HepG2 (cell line): Measurements from ENCODE around the gene AP5Z1. TPM values are rescaled to one million over a fixed set of nuclear protein-coding genes. Genes with fewer than 3 reads are reported as not detected.

Experiments used
- ATF1 ChIP-seq: IDR thresholded peaks from 2 replicates; pipeline ENCODE4 v1.6.1; 2016; ENCODE audit warnings: mild to moderate bottlenecking, control low read depth
- CCAR2 ChIP-seq: fragments of 200-400 bp; formaldehyde crosslinking; optimal IDR thresholded peaks from 2 replicates; pipeline ENCODE3; 2018; ENCODE audit warnings: low read depth, mild to moderate bottlenecking, low read length, moderate library complexity
- CSRNP1 ChIP-seq: sonication (generic); formaldehyde crosslinking; IDR thresholded peaks from 2 replicates; pipeline ENCODE4 v1.8.1; 2023; ENCODE audit warnings: mild to moderate bottlenecking, missing genetic modification reagents
- DPF2 ChIP-seq: sonication (generic); formaldehyde crosslinking; IDR thresholded peaks from 2 replicates; pipeline ENCODE4 v1.4.0; 2020; ENCODE audit warnings: mild to moderate bottlenecking, low read depth, missing genetic modification reagents, borderline replicate concordance
- HHEX ChIP-seq: IDR thresholded peaks from 2 replicates; pipeline ENCODE4 v1.6.1; 2016; ENCODE audit warnings: control low read depth
- PHF8 ChIP-seq: sonication (generic); formaldehyde crosslinking; IDR thresholded peaks from 2 replicates; pipeline ENCODE4 v1.5.0; 2020; ENCODE audit warnings: missing genetic modification reagents
- PTBP1 ChIP-seq: fragments of 200-400 bp; formaldehyde crosslinking; IDR thresholded peaks from 2 replicates; pipeline ENCODE4 v1.6.1; 2018; ENCODE audit warnings: low read length, low read depth; ENCODE audit not compliant: poor library complexity, severe bottlenecking
- REPIN1 ChIP-seq: sonication (generic); formaldehyde crosslinking; IDR thresholded peaks from 2 replicates; pipeline ENCODE4 v1.8.0; 2022; ENCODE audit warnings: missing genetic modification reagents, low read depth, mild to moderate bottlenecking, borderline replicate concordance
- RXRA ChIP-seq: sonication (generic); formaldehyde crosslinking; IDR thresholded peaks from 2 replicates; pipeline ENCODE4 v1.5.1; 2020; ENCODE audit warnings: missing genetic modification reagents
- SRSF9 ChIP-seq: fragments of 200-400 bp; formaldehyde crosslinking; IDR thresholded peaks from 2 replicates; pipeline ENCODE4 v1.6.1; 2018; ENCODE audit warnings: borderline replicate concordance, mild to moderate bottlenecking, low read depth, low read length; ENCODE audit not compliant: insufficient read depth, poor library complexity, severe bottlenecking
- ZNF138 ChIP-seq: sonication (generic); formaldehyde crosslinking; IDR thresholded peaks from 2 replicates; pipeline ENCODE4 v1.5.0; 2020; ENCODE audit warnings: mild to moderate bottlenecking, low read depth, missing genetic modification reagents
- ZNF235 ChIP-seq: sonication (generic); formaldehyde crosslinking; IDR thresholded peaks from 2 replicates; pipeline ENCODE4 v1.8.1; 2023; ENCODE audit warnings: mild to moderate bottlenecking, missing genetic modification reagents, borderline replicate concordance
- ZNF30 ChIP-seq: sonication (generic); formaldehyde crosslinking; IDR thresholded peaks from 2 replicates; pipeline ENCODE4 v1.5.0; 2020; ENCODE audit warnings: mild to moderate bottlenecking, missing genetic modification reagents
- ZNF451 ChIP-seq: sonication (generic); formaldehyde crosslinking; IDR thresholded peaks from 2 replicates; pipeline ENCODE4 v1.5.0; 2020; ENCODE audit warnings: mild to moderate bottlenecking, missing genetic modification reagents
- ZNF639 ChIP-seq: conservative IDR thresholded peaks from 2 replicates; pipeline ENCODE4 v1.6.1; 2018; ENCODE audit warnings: missing genetic modification reagents
- ZNF773 ChIP-seq: sonication (generic); formaldehyde crosslinking; IDR thresholded peaks from 2 replicates; pipeline ENCODE4 v1.4.0; 2020; ENCODE audit warnings: missing genetic modification reagents, borderline replicate concordance
- ZNF775 ChIP-seq: sonication (generic); formaldehyde crosslinking; IDR thresholded peaks from 2 replicates; pipeline ENCODE4 v1.4.0; 2020; ENCODE audit warnings: missing genetic modification reagents, mild to moderate bottlenecking, moderate library complexity, borderline replicate concordance
- polyA plus RNA-seq, 8 experiments: library from polyadenylated mRNA; depleted of rRNA in 3 of 8; stranded (reverse) in 7 of 8; unstranded in 1 of 8; fragments of >200 nt; fragmentation: Illumina TruSeq in 4 of 8; extraction: Trizol in 4 of 8; gene quantifications; 2 replicates each; pipeline versions ENCODE4 v1.2.1 to v1.2.3, GENCODE V29; 2011 to 2016; ENCODE audit warnings: low read depth in 4 of 8, missing spikeins in 1 of 8, mixed read lengths in 1 of 8; ENCODE audit not compliant: insufficient read depth in 1 of 8
- total RNA-seq, 5 experiments: library from RNA; depleted of rRNA; stranded (reverse); fragments of >200 nt; fragmentation: Illumina TruSeq; extraction: Trizol; gene quantifications; 2 replicates each; pipeline ENCODE4 v1.2.3, GENCODE V29; 2016; ENCODE audit warnings: low read depth in 1 of 5
- TF ChIP-seq, protein P1 (sequence below): sonication (generic); formaldehyde crosslinking; IDR thresholded peaks from 2 replicates; pipeline ENCODE4 v1.4.0; 2020; ENCODE audit warnings: mild to moderate bottlenecking, missing genetic modification reagents
- TF ChIP-seq, protein P2 (sequence below): sonication (generic); formaldehyde crosslinking; IDR thresholded peaks from 2 replicates; pipeline ENCODE4 v1.4.0; 2020; ENCODE audit warnings: missing genetic modification reagents

The AP5Z1 gene
- total and polyA plus RNA-seq, 2 of the 13 experiments (the other 11 are each of a cell fraction or from before 2014, with no cell fraction given): 9.3 to 15.1 TPM

DNA sequence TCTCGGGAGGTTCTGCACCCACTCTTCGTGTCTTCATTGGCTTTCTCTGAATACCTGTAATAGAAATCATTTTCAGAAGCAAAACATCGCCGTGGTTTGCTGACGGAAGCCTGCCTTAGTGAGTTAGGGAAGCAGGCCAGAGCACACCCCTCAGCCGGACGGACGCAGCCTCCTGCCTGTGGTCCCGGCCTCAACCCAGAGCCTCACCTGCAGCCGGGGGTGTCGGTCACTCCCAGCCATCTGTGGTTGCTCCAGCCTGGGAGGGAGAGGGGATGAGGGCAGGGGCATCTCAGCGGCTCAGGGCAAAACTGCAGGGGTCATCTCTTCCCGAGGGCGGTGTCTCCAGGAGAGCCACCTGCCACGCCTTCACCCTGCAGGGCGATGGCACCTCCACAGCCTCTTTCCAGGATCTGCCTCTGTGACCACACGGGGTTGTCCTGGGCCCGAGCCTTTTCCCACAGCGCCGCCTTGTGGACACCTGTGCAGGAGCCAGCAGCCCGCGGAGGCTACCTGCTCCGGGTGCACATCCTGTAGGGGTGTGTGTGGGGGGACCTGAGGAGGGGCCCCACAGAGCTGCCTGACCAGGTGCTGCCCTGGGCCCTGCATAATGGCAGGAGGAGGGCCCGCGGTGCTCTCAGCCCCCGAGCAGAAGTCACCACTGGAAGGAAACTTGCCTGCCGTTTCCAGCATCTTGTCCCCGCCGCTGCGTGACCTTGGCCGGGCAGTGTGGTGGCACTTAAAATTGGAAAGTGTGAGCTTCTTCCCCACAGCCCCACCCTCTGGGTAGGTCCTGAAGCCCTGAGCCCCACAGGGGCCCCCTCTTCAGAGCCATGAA lies 21.6 kb upstream of the AP5Z1 start (continued):
- TF ChIP-seq, protein P1, sequence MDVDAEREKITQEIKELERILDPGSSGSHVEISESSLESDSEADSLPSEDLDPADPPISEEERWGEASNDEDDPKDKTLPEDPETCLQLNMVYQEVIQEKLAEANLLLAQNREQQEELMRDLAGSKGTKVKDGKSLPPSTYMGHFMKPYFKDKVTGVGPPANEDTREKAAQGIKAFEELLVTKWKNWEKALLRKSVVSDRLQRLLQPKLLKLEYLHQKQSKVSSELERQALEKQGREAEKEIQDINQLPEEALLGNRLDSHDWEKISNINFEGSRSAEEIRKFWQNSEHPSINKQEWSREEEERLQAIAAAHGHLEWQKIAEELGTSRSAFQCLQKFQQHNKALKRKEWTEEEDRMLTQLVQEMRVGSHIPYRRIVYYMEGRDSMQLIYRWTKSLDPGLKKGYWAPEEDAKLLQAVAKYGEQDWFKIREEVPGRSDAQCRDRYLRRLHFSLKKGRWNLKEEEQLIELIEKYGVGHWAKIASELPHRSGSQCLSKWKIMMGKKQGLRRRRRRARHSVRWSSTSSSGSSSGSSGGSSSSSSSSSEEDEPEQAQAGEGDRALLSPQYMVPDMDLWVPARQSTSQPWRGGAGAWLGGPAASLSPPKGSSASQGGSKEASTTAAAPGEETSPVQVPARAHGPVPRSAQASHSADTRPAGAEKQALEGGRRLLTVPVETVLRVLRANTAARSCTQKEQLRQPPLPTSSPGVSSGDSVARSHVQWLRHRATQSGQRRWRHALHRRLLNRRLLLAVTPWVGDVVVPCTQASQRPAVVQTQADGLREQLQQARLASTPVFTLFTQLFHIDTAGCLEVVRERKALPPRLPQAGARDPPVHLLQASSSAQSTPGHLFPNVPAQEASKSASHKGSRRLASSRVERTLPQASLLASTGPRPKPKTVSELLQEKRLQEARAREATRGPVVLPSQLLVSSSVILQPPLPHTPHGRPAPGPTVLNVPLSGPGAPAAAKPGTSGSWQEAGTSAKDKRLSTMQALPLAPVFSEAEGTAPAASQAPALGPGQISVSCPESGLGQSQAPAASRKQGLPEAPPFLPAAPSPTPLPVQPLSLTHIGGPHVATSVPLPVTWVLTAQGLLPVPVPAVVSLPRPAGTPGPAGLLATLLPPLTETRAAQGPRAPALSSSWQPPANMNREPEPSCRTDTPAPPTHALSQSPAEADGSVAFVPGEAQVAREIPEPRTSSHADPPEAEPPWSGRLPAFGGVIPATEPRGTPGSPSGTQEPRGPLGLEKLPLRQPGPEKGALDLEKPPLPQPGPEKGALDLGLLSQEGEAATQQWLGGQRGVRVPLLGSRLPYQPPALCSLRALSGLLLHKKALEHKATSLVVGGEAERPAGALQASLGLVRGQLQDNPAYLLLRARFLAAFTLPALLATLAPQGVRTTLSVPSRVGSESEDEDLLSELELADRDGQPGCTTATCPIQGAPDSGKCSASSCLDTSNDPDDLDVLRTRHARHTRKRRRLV (CRISPR knock-in tag): no peak
- TF ChIP-seq ZNF138 (CRISPR knock-in tag) (no peak), CCAR2 (no peak), PHF8 (CRISPR knock-in tag) (no peak), ZNF30 (CRISPR knock-in tag) (no peak), SRSF9 (no peak), ZNF775 (CRISPR knock-in tag) (no peak), RXRA (CRISPR knock-in tag) (no peak), CSRNP1 (CRISPR knock-in tag) (no peak), REPIN1 (CRISPR knock-in tag) (peak; percentile 54; the same call in 1 of the 2 replicates), DPF2 (no peak), ZNF235 (CRISPR knock-in tag) (peak; percentile 74; the same call in 1 of the 2 replicates), HHEX (CRISPR knock-in tag) (no peak), ZNF451 (CRISPR knock-in tag) (no peak), ZNF639 (CRISPR knock-in tag) (no peak), ATF1 (CRISPR knock-in tag) (no peak), ZNF773 (CRISPR knock-in tag) (no peak), PTBP1 (no peak)
- TF ChIP-seq, protein P2, sequence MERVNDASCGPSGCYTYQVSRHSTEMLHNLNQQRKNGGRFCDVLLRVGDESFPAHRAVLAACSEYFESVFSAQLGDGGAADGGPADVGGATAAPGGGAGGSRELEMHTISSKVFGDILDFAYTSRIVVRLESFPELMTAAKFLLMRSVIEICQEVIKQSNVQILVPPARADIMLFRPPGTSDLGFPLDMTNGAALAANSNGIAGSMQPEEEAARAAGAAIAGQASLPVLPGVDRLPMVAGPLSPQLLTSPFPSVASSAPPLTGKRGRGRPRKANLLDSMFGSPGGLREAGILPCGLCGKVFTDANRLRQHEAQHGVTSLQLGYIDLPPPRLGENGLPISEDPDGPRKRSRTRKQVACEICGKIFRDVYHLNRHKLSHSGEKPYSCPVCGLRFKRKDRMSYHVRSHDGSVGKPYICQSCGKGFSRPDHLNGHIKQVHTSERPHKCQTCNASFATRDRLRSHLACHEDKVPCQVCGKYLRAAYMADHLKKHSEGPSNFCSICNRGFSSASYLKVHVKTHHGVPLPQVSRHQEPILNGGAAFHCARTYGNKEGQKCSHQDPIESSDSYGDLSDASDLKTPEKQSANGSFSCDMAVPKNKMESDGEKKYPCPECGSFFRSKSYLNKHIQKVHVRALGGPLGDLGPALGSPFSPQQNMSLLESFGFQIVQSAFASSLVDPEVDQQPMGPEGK (CRISPR knock-in tag): peak; percentile 61
